Raji (cell line): ENCODE measurements around the gene SIGLEC7.
A peak's percentile ranks its signal among the peaks of the same experiment; 100 is the strongest.

Source experiments
- POLR2A ChIP-seq: IDR thresholded peaks from 2 replicates; pipeline ENCODE4 v1.6.1; 2011; ENCODE audit warnings: low read depth, low read length, control low read depth; ENCODE audit not compliant: insufficient read depth

The SIGLEC7 gene

GRCh38 chr19:51146751-51147150 is 4.7 kb downstream of the SIGLEC7 start:
- no peak for TF ChIP-seq POLR2A

GRCh38 chr19:51147663-51148062 is 5.6 kb downstream of the SIGLEC7 start:
- TF ChIP-seq POLR2A: no peak

- TF ChIP-seq POLR2A: no peak
These were observed 6.5 kb downstream of the SIGLEC7 start for GRCh38 chr19:51148580-51148979.

- no peak for TF ChIP-seq POLR2A
These were observed 8.5 kb downstream of the SIGLEC7 start for GRCh38 chr19:51150627-51151026.

DNA sequence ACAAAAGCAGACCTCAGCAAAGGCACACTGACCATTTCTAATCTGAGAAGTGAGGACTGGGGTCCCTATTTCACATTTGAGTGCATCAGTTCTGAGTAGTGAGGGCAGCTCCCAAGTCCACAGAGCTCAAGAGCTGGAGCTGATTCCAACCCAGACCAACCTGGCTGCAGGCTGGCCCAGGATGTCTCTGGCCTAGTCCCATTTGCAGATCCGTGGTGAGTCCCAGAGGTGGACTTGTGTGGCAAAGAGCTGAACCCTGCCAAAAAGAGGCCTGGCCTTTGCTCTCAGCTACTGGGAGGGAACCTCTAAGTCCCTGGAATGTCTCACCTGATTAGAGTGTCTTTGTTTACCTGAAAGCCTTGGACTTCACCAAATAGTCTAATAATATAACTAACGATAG is 14.6 kb downstream of the SIGLEC7 start:
- no peak for TF ChIP-seq POLR2A

- no peak for TF ChIP-seq POLR2A
These were observed 15.2 kb downstream of the SIGLEC7 start for GRCh38 chr19:51157265-51157664.

GRCh38 chr19:51158474-51159129 is 16.5 kb downstream of the SIGLEC7 start:
- TF ChIP-seq POLR2A: no peak

DNA sequence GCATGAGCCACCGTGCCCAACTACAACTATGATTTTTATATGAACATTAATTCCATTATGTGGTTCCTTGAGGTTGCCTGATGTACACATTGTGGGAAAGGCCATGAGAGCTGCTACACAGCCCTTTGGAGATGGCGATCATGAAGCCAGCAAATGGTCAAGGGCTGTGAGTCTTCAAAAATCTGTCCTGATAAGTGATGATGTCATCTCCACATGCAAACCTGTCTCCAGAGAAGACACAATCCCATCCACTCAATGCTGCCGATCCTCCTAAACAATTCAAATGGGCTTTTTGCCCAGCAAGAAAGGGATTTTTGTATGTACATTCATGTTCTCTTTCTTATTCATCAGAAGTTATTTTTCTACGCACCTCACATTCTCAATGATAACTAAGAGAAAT is 17.6 kb downstream of the SIGLEC7 start:
- TF ChIP-seq POLR2A: no peak

GRCh38 chr19:51161266-51161665 is 19.2 kb downstream of the SIGLEC7 start:
- TF ChIP-seq POLR2A: no peak

- TF ChIP-seq POLR2A: no peak
These were observed 19.9 kb downstream of the SIGLEC7 start for GRCh38 chr19:51161867-51162496.

GRCh38 chr19:51163257-51163656 is 21.2 kb downstream of the SIGLEC7 start:
- no peak for TF ChIP-seq POLR2A

DNA sequence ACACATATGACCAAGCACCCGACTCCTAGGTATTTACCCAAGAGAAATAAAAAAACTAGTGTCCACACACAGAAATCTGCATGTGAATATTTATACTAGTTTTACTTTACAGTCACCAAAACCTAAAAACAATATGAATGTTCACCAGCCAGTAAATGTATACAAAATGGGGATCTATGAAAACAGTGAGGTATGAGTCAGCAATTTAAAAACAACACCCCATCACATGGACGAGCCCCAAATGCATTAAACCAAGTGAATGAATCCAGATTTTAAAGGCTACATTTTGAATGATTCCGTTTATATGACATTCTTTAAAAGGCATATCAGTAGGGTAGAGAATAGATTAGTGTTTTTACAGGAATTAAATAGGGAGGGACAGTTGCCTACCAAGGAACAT is 22.1 kb downstream of the SIGLEC7 start:
- no peak for TF ChIP-seq POLR2A

DNA sequence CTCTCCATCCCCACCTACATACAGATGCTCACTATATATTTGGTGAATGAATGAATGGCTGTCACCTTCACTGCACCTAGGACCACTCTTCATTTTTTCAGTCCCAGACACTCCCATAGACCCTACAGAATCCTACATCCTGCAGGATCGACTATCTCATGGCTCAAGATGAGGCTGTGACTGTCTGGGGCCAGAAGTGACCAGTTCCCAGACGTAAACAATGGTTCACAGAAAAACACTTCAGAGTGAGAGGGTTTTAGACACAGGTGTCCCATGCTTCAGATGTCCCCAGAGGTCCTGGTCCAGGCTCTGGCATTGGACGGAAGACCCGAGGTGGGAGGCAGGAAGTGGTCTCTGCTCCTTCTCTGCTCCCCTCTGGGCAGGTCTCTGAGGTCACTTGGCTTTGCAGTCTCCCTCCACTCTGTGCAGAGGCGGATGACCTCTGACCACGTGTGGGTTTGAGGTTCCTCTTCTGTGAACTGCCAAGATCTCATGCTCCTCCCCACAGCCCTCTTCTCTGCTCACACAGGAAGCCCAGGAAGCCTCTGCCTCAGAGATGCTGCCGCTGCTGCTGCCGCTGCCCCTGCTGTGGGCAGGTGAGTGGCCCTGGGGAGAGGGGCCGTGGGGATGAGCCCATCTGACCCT is 24.9 kb downstream of the SIGLEC7 start:
- 0 out of 2 replicates have a peak, but pooled peaks have one; percentile 38 for TF ChIP-seq POLR2A

GRCh38 chr19:51168564-51169282 is 26.6 kb downstream of the SIGLEC7 start:
- no peak for TF ChIP-seq POLR2A

GRCh38 chr19:51172223-51172622 is 30.1 kb downstream of the SIGLEC7 start:
- no peak for TF ChIP-seq POLR2A

GRCh38 chr19:51173681-51174080 is 31.6 kb downstream of the SIGLEC7 start:
- TF ChIP-seq POLR2A: no peak

DNA sequence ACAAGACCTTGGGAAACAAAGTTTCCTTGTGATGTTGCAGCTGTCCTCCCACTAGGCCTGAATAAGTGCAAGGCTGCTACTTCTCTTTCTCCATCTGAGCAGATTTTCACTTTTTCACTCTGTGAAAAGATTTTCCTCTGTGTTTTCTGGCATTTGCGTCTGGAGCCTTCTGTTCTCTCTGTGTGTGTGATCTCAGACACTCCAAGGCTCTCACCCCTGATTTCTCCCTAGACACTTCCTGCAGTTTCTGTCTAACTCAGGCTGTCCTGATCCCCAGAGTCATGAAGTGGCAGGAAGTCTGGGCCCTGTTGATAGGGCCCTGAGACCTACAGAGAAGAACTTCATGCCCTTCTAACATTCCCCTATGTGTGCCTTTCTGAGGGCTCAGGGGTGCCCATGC is 37.2 kb downstream of the SIGLEC7 start:
- no peak for TF ChIP-seq POLR2A
